HUES6 (cell line): ENCODE data around the gene DBN1.

Source experiments
- H3K27ac ChIP-seq: 2 replicates; pipeline ENCODE4 v1.7.0; 2013; ENCODE audit warnings: low read depth, mild to moderate bottlenecking, low read length, inconsistent platforms
- H3K27me3 ChIP-seq: 2 replicates; pipeline ENCODE4 v1.6.1; 2013; ENCODE audit warnings: low read length; ENCODE audit not compliant: control insufficient read depth, insufficient read depth
- H3K36me3 ChIP-seq: 2 replicates; pipeline ENCODE4 v1.6.1; 2013; ENCODE audit warnings: low read length; ENCODE audit not compliant: control insufficient read depth, insufficient read depth
- H3K4me1 ChIP-seq: 2 replicates; pipeline ENCODE4 v1.6.1; 2013; ENCODE audit warnings: low read length; ENCODE audit not compliant: control insufficient read depth, insufficient read depth
- H3K4me3 ChIP-seq: 2 replicates; pipeline ENCODE4 v1.5.1; 2013; ENCODE audit warnings: low read depth, low read length
- H3K9ac ChIP-seq: one replicate; pipeline ENCODE4 v1.6.1; 2013; ENCODE audit warnings: mild to moderate bottlenecking, low read length
- H3K9me3 ChIP-seq: 2 replicates; pipeline ENCODE4 v1.6.1; 2013; ENCODE audit warnings: low read depth, low read length; ENCODE audit not compliant: control insufficient read depth, insufficient read depth

The DBN1 gene

GRCh38 chr5:177445052-177445916 is 28.1 kb downstream of the DBN1 start:
- H3K4me1 ChIP-seq = peaks cover 41% of the 10 kb centered on the region
- H3K9ac ChIP-seq = no peak overlapping the region
- H3K36me3 ChIP-seq = peaks cover 19% of the 10 kb centered on the region; the same call in 1 of the 2 replicates
- no peaks in the 10 kb centered on the region for H3K9me3 ChIP-seq
- no peak overlapping the region for H3K4me3 ChIP-seq
- H3K27me3 ChIP-seq = peaks cover 11% of the 10 kb centered on the region
- H3K27ac ChIP-seq = no peak overlapping the region

GRCh38 chr5:177444106-177445051 is 29.1 kb downstream of the DBN1 start:
- peaks cover 38% of the 10 kb centered on the region for H3K4me1 ChIP-seq
- H3K4me3 ChIP-seq = no peak overlapping the region
- H3K9ac ChIP-seq = no peak overlapping the region
- H3K27me3 ChIP-seq = peaks cover 11% of the 10 kb centered on the region
- peaks cover 20% of the 10 kb centered on the region; the same call in 1 of the 2 replicates for H3K36me3 ChIP-seq
- H3K9me3 ChIP-seq = no peaks in the 10 kb centered on the region
- H3K27ac ChIP-seq = no peak overlapping the region

GRCh38 chr5:177443144-177443983 is 30.1 kb downstream of the DBN1 start:
- no peak overlapping the region for H3K27ac ChIP-seq
- no peak overlapping the region for H3K4me3 ChIP-seq
- no peak overlapping the region for H3K9ac ChIP-seq
- no peaks in the 10 kb centered on the region for H3K9me3 ChIP-seq
- H3K4me1 ChIP-seq = peaks cover 33% of the 10 kb centered on the region
- H3K36me3 ChIP-seq = peaks cover 26% of the 10 kb centered on the region
- H3K27me3 ChIP-seq = peaks cover 11% of the 10 kb centered on the region

GRCh38 chr5:177442066-177442826 is 31.2 kb downstream of the DBN1 start:
- peaks cover 37% of the 10 kb centered on the region for H3K36me3 ChIP-seq
- peaks cover 24% of the 10 kb centered on the region for H3K4me1 ChIP-seq
- H3K27ac ChIP-seq = no peak overlapping the region
- H3K9me3 ChIP-seq = no peaks in the 10 kb centered on the region
- peaks cover 11% of the 10 kb centered on the region for H3K27me3 ChIP-seq
- no peak overlapping the region for H3K4me3 ChIP-seq
- no peak overlapping the region for H3K9ac ChIP-seq

GRCh38 chr5:177440990-177441780 is 32.2 kb downstream of the DBN1 start:
- H3K4me3 ChIP-seq = no peak overlapping the region
- H3K9ac ChIP-seq = no peak overlapping the region
- peaks cover 10% of the 10 kb centered on the region for H3K27me3 ChIP-seq
- H3K4me1 ChIP-seq = peaks cover 23% of the 10 kb centered on the region
- H3K36me3 ChIP-seq = peaks cover 46% of the 10 kb centered on the region
- no peaks in the 10 kb centered on the region for H3K9me3 ChIP-seq
- no peak overlapping the region for H3K27ac ChIP-seq

- Histone ChIP-seq H3K27ac (no peak overlapping the region), H3K9me3 (no peaks in the 10 kb centered on the region), H3K36me3 (peaks cover 54% of the 10 kb centered on the region)
These were observed 33.0 kb downstream of the DBN1 start for GRCh38 chr5:177440211-177440989.

GRCh38 chr5:177439518-177440053 is 33.8 kb downstream of the DBN1 start:
- H3K4me1 ChIP-seq = peaks cover 11% of the 10 kb centered on the region
- no peak overlapping the region for H3K27ac ChIP-seq
- no peaks in the 10 kb centered on the region for H3K27me3 ChIP-seq
- H3K4me3 ChIP-seq = no peak overlapping the region
- peaks cover 62% of the 10 kb centered on the region for H3K36me3 ChIP-seq
- H3K9ac ChIP-seq = no peak overlapping the region
- H3K9me3 ChIP-seq = no peaks in the 10 kb centered on the region

More at GRCh38 chr5:177440211-177440989, 33.0 kb downstream of the DBN1 start:
- H3K4me1 ChIP-seq = peaks cover 17% of the 10 kb centered on the region
- peak overlapping the region; percentile 7 for H3K9ac ChIP-seq
- H3K4me3 ChIP-seq = no peak overlapping the region
- peaks cover 4% of the 10 kb centered on the region for H3K27me3 ChIP-seq

- Histone ChIP-seq H3K9me3 (no peaks in the 10 kb centered on the region), H3K4me1 (peaks cover 6% of the 10 kb centered on the region; the same call in 1 of the 2 replicates), H3K27me3 (no peaks in the 10 kb centered on the region), H3K4me3 (no peak overlapping the region), H3K9ac (no peak overlapping the region), H3K36me3 (peaks cover 72% of the 10 kb centered on the region), H3K27ac (no peak overlapping the region)
These were observed 35.0 kb downstream of the DBN1 start for GRCh38 chr5:177438468-177438867.

GRCh38 chr5:177437623-177438022 is 35.8 kb downstream of the DBN1 start:
- peaks cover 6% of the 10 kb centered on the region; the same call in 1 of the 2 replicates for H3K4me1 ChIP-seq
- H3K9ac ChIP-seq = no peak overlapping the region
- no peak overlapping the region for H3K27ac ChIP-seq

More at GRCh38 chr5:177437623-177438022, 35.8 kb downstream of the DBN1 start:
- Histone ChIP-seq H3K36me3 (peaks cover 81% of the 10 kb centered on the region), H3K4me3 (no peak overlapping the region), H3K9me3 (no peaks in the 10 kb centered on the region), H3K27me3 (no peaks in the 10 kb centered on the region)
